Dedifferentiated amniotic fluid mesenchymal stem cell (primary cell): ENCODE results near the gene FNDC1.
"Not testable (repeated sequence)": the region's sequence is repeated elsewhere in the genome, so short reads cannot be mapped to it uniquely, and the experiment has no call there.

ENCODE experiments used
- DNase-seq: peaks from one replicate; pipeline ENCODE4 v3.0.0-alpha.2; 2016; ENCODE audit errors: extremely low spot score

Gene FNDC1

GRCh38 chr6:159257846-159258245, 88.6 kb downstream of the FNDC1 start:
- DNase-seq: no peak

DNA sequence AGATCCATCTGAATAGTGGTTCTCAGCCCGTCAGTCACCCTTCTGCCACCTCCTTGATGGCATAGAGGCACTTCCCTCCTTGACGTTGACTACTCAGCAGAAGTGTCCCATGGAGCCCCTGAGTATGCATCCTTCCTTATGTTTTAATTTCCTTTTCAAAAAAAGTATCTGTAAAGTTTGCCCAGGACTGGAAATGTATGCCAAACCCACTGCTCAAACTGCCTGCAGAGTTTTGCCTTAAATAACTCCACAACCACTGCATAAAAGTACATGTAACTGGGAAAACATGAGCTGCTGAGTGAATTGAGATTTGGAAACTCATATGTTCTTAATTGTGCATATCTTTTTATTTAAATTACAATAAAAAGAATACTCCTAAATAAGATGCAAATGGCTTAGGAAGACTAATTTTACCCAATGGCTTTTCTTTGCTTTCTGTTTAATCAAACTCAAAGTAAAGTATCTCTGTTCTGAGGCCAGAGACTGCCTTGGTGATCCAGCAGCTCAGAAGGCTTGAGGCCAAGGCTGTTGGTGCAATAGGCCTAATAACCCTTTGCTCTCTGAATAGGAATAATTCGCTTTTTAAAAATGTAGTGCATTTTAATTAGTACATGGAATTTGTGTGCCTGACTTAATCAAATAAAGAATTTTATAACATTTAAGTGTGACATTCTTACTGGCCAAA, 90.4 kb downstream of the FNDC1 start:
- no peak for DNase-seq

GRCh38 chr6:159260208-159260607, 91.0 kb downstream of the FNDC1 start:
- DNase-seq: no peak

- DNase-seq: no peak
Measured at GRCh38 chr6:159261995-159262394, 92.8 kb downstream of the FNDC1 start.

DNA sequence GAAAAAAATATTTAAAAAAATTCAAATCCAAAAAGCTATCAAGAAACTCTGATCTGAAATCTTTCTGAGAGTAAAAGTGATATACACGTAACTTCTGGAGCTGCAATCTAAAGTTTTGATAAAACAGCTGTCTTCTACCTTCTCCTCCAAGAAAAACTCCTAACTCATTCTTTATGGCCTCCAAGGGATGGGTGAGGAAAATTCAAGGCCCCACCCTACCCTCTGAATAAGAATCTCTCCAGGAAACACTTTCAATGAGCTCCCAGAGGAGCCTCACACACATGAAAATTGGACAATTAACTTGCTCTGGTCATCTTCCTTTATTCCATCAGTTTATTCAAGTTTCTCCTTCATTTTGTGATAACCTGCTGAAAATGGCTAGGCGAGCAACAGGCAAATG, 93.4 kb downstream of the FNDC1 start:
- no peak for DNase-seq

GRCh38 chr6:159267165-159267564, 98.0 kb downstream of the FNDC1 start:
- no peak for DNase-seq

- no peak for DNase-seq
Measured at GRCh38 chr6:159268511-159268910, 99.3 kb downstream of the FNDC1 start.

- no peak for DNase-seq
Measured at GRCh38 chr6:159271257-159271656, 102.1 kb downstream of the FNDC1 start.

DNA sequence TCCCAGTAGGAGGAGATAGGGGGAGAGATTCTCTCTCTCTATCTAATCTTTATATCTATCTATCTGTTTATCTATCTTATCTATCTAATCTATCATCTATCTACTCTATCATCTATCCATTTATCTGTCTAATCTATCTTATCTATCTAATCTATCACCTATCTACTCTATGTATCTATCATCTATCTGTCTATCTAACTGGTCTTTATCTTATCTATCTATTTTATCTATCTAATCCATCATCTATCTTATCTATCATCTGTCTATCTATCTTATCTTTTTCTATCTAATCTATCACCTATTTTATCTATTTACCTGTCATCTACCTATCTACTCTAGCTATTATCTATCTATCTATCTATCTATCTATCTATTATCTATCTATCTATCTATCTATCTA, 109.4 kb downstream of the FNDC1 start:
- DNase-seq: no peak

- no peak for DNase-seq
Measured at GRCh38 chr6:159279790-159280277, 110.6 kb downstream of the FNDC1 start.

GRCh38 chr6:159282421-159282820, 113.2 kb downstream of the FNDC1 start:
- peak; percentile 36 for DNase-seq

- DNase-seq: not testable (repeated sequence)
Measured at GRCh38 chr6:159284661-159285060, 115.5 kb downstream of the FNDC1 start.

GRCh38 chr6:159298840-159299239, 129.6 kb downstream of the FNDC1 start:
- DNase-seq: no peak

DNA sequence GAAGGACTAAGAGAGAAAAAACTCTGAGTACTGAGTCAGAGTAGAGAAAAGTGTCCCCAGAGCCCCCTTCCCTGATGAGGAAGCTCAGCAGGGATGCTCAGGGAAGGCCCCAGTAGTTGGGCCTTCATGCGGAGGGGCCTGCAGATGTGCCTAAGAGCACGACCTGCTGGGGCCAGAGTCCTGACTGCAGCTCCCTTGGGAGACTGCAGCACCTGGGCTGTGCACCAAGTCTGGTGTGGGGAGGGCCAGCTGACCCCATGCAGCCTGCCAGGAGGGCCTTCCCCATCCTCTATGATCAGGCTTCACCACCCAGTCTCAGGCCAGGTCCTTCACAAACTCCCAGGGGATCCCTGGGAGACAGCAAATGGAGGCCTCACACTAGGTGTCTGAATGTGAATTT, 130.4 kb downstream of the FNDC1 start:
- no peak for DNase-seq

DNA sequence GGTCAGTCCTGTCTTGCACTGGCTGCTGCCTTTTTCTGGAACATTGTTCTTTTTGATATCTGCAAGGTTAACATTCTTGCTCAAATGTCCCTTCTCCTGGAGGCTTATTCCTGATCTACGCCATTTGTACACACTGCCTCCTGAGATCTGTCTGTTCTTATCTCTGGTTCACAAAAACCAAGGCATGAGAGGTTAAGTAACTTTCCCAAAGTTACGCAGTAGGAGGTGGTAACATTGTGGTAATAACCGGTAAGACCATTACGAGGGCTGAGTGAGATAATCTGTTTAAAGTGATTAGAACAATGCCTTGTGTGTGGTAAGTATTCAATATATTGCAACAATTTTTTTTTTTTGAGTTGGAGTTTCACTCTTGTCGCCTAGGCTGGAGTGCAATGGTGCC, 132.1 kb downstream of the FNDC1 start:
- DNase-seq: no peak

DNA sequence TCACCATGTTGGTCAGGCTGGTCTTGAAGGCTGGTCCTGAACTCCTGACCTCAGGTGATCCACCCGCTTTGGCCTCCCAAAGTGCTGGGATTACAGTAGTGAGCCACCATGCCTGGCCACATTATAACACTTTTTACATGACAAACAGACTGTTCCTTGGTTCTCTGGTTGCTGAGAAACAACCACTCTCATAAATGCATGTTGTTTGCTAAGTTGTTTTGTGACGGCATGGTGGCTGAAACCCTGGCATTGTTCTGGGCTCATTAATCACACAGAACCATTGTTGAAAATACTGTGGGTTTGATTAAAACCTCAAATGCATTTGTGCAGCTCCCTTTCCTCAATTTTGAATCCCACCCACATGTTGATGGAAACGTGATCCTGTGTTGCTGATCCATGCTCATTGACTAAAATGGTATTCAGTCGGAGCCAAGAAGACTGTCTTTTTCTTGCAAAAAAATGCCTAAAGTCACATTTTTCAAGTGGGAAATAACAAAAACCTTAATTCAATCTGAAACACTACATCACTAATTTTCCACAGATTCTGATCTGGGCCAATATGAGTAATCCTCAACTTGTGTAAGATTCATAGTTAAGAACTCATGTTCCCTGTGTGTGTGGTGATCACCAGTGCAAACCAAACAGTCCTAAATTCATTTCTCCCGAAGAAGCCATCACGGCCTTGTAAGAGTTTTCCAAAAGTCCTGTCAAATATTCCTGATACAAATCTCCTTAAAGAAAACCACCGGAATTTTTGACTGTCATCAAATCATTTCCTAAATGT, 132.8 kb downstream of the FNDC1 start:
- DNase-seq: no peak

GRCh38 chr6:159302594-159302992, 133.4 kb downstream of the FNDC1 start:
- DNase-seq: no peak

- no peak for DNase-seq
Measured at GRCh38 chr6:159303159-159303558, 134.0 kb downstream of the FNDC1 start.

GRCh38 chr6:159303784-159304183, 134.6 kb downstream of the FNDC1 start:
- DNase-seq: no peak

DNA sequence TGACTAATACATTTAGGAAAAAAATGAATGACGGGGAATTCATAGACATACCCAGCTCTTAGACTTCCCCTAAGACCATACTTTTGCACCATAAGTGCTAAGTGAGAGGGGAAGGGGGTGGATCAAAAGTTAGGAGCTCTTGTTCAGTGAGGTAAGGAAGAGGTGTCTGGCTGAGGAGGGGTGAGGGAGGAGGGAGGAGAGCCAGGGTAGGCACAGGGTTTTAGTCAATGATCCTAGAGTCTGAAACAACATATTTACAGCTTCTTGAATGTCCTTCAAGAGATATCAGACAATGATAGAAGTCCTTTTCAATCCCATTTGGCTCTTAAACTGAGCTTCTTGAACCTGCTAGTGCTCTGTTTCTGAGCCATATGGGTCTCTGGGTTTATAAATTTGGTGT, 135.4 kb downstream of the FNDC1 start:
- DNase-seq: no peak

DNA sequence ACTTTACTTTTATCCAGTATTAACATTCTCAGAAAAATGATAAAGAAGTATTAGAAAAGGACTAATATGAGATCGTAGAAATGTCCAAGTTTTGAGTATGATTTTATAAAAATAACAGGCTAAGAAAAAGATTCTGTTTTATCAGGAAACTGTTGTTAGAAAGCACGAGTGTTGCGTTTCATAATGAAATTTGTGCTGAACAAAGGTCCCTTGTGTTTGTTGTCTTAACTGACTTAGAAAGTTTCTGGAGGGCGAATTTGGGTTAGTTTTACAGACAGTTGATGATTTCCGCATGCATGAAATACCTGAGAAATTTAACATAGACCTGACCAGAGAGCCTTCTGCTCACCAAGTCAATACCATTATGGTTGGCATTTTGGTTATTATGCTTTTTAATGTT, 136.0 kb downstream of the FNDC1 start:
- no peak for DNase-seq

DNA sequence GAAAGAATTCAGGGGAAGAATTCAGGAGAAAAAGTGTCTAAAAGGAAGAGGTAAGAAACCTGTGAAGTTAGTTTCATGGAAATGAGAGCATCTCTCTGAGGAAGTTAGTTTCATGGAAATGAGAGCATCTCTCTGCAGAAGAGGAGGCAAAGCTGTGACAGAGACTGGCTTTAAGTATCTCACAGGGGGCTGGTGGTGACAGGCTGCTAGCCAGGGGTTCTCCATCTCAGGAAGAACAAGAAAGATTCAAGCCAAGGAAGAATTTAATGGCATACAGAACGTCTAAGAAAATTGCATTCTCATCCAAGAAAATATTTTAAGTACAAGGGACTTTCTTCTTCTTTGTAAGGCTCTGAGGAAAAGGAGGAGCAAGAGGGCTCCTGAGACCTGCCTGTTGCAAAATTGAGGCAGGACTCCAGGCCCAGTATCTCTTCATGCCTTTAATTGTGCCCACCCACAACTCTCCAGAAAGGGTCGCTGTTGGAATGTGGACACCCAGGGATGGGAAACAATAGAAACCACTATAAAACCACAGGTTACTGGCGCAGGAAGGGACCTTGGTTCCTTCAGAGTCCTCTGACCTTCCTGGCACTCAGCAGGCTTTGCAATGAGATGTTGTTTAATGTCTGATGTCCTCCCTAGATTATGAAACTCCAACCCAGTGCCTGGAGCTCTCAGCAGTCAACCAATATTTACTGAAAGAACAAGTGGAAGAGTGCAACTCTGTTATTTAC, 136.8 kb downstream of the FNDC1 start:
- no peak for DNase-seq
